ENCODE results near the gene FAM168B. TPM values are rescaled to one million over a fixed set of nuclear protein-coding genes. Genes with fewer than 3 reads are reported as not detected.
A peak's percentile ranks its signal among the peaks of the same experiment; 100 is the strongest.

Gene FAM168B
- total and polyA plus RNA-seq, 10 of the 15 experiments (the other 5 are each of a cell fraction or from before 2014, with no cell fraction given) = 3.5 to 77.3 (median 45.9) TPM

DNA sequence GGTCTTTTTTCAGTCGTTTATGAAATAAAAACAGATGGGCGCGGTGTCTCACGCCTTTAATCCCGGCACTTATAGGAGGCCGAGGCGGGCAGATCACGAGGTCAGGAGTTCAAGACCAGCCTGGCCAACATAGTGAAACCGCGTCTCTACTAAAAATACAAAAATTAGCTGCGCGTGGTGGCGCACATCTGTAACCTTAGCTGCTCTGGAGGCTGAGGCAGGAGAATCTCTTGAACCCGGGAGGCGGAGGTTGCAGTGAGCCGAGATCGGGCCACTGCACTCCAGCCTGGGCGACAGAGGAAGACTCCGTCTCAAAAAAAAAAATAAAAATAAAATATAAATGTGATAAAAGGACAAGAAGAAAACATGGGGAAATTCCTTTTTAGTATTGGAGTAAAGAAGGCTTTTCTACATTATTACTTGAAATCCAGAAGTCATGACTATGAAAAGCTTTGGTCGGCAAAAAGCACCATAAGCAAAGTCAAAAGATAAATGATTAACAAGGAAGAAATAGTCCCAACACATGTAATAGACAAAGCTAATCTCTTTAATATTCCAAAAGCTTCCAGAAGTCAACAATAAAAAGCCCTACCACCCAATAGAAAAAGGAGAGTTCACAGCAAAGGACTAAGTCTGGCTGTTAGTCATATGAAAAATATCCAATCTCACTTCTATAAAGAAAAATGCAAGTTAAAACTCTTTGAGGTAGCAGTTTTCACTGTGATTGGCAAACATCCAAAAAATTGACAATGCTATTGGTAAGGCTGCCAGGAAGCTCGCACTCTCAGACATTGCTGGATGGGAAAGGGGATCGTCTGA lies 1.4 kb upstream of the FAM168B start (continued):
- TF ChIP-seq, protein P1, sequence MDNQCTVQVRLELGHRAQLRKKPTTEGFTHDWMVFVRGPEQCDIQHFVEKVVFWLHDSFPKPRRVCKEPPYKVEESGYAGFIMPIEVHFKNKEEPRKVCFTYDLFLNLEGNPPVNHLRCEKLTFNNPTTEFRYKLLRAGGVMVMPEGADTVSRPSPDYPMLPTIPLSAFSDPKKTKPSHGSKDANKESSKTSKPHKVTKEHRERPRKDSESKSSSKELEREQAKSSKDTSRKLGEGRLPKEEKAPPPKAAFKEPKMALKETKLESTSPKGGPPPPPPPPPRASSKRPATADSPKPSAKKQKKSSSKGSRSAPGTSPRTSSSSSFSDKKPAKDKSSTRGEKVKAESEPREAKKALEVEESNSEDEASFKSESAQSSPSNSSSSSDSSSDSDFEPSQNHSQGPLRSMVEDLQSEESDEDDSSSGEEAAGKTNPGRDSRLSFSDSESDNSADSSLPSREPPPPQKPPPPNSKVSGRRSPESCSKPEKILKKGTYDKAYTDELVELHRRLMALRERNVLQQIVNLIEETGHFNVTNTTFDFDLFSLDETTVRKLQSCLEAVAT (IDR thresholded peaks at IDR 0.05) = peak; percentile 49
- TF ChIP-seq MEF2B (IDR thresholded peaks at IDR 0.05; ENCODE audit: partially characterized antibody, poor library complexity, severe bottlenecking) (no peak), NR2C2 (IDR thresholded peaks at IDR 0.05; ENCODE audit: borderline replicate concordance, control insufficient read depth, insufficient read length, low read depth) (no peak)

DNA sequence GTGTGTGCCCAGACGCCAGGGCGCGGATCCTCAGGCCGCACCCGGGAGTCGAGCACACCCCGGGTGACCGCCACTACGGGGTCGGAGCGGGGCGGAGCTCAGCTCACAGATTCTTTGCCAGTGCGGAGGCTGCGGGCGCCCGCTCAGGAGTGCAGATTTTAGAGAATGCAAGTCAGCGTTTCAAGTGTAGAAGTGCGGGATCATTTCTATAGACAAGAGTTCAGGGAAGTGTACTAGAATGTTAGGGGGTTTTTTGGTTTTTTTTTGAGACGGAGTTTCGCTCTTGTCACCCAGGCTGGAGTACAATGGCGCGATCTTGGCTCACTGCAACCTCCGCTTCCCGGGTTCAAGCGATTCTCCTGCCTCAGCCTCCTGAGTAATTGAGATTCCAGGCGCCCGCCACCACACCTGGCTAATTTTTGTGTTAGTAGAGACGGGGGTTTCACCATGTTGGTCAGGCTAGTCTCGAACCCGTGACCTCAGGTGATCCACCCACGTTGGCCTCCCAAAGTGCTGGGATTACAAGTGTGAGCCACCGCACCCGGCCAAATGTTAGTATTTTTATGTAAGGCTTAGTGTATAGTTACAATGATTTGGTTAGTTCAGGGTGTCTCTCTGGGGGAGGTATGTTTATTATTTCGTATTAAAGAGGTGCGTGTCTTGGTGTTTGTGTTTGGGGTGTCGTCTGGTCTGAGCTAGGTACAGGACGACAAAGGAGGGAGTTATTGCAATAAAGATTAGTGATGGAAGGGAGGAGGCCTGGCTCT lies 619 bp upstream of the FAM168B start:
- Histone ChIP-seq H4K20me1 (ENCODE audit: control insufficient read depth, insufficient read depth) (no peaks in the 10 kb centered on the region), H3K79me2 (ENCODE audit: control insufficient read depth, insufficient read depth, low read length) (peaks cover 38% of the 10 kb centered on the region), H3K4me1 (ENCODE audit: control insufficient read depth, insufficient read depth, low read length) (peaks cover 3% of the 10 kb centered on the region; the same call in 1 of the 2 replicates), H3K4me3 (peak overlapping the region; percentile 90), H3K27ac (ENCODE audit: control insufficient read depth, insufficient read depth) (peak overlapping the region; percentile 89), H3K9ac (ENCODE audit: control insufficient read depth, insufficient read depth, low read length) (peak overlapping the region; percentile 85), H3K36me3 (ENCODE audit: control insufficient read depth in 2 of 2, insufficient read depth in 2 of 2, low read length in 1 of 2) (no peaks in the 10 kb centered on the region), H3K27me3 (replicated peaks in 1 of 2; ENCODE audit: control insufficient read depth in 2 of 2, insufficient read depth in 2 of 2, low read length in 1 of 2) (no peaks in the 10 kb centered on the region), H3K4me2 (ENCODE audit: control insufficient read depth, insufficient read depth) (peak overlapping the region; percentile 77), H3K9me3 (replicated peaks; ENCODE audit: control insufficient read depth, insufficient read depth, low read length) (no peaks in the 10 kb centered on the region), H2AFZ (ENCODE audit: control insufficient read depth, low read depth, low read length) (peak overlapping the region; percentile 79)
- ChIA-PET CTCF (interaction anchor here (1.7 to 3.9 kb wide), 2 partner anchors 11 to 14 kb away, joined by 4 to 31 read pairs; partner anchors contain the start of gene PLEKHB2), SMC1A (ENCODE audit: uncharacterized antibody, unreplicated experiment) (interaction anchor here (1.0 to 5.2 kb wide), 5 partner anchors 10 to 435 kb away, joined by 3 to 34 read pairs (median 4); partner anchors contain the start of gene PLEKHB2), POLR2A (interaction anchor here (0.8 to 2.5 kb wide), 3 partner anchors 10 to 19 kb away, joined by 3 to 45 read pairs (median 16); partner anchors contain the start of gene PLEKHB2), RAD21 (ENCODE audit: unreplicated experiment) (interaction anchor here (0.9 to 2.7 kb wide), 4 partner anchors 10 to 36 kb away, joined by 4 to 18 read pairs (median 4); partner anchors contain the start of gene PLEKHB2)
- intact Hi-C loops (cut with micrococcal nuclease; ENCODE audit: unreplicated experiment) (loop anchor here (10.0 kb wide), 1 partner anchor 401 kb away; the partner anchor contains the start of gene MZT2A), in situ Hi-C loops (cut with MboI) (no loop called here)
- DNase-seq (ENCODE audit: low read depth, low spot score) (peak; percentile 15), FAIRE-seq (no peak), ATAC-seq (peak; percentile 80)
- TSS peak; percentile 100 for BruUV-seq (replicated peaks)
- 10% methylated on average over 37 of the region's 37 CpGs for WGBS (ENCODE audit: insufficient coverage, insufficient replicate concordance, low lambda C conversion rate, missing lambda C conversion rate)
- TF ChIP-seq, protein P2, sequence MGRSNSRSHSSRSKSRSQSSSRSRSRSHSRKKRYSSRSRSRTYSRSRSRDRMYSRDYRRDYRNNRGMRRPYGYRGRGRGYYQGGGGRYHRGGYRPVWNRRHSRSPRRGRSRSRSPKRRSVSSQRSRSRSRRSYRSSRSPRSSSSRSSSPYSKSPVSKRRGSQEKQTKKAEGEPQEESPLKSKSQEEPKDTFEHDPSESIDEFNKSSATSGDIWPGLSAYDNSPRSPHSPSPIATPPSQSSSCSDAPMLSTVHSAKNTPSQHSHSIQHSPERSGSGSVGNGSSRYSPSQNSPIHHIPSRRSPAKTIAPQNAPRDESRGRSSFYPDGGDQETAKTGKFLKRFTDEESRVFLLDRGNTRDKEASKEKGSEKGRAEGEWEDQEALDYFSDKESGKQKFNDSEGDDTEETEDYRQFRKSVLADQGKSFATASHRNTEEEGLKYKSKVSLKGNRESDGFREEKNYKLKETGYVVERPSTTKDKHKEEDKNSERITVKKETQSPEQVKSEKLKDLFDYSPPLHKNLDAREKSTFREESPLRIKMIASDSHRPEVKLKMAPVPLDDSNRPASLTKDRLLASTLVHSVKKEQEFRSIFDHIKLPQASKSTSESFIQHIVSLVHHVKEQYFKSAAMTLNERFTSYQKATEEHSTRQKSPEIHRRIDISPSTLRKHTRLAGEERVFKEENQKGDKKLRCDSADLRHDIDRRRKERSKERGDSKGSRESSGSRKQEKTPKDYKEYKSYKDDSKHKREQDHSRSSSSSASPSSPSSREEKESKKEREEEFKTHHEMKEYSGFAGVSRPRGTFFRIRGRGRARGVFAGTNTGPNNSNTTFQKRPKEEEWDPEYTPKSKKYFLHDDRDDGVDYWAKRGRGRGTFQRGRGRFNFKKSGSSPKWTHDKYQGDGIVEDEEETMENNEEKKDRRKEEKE (IDR thresholded peaks at IDR 0.05) = no peak
- TF ChIP-seq, protein P3, sequence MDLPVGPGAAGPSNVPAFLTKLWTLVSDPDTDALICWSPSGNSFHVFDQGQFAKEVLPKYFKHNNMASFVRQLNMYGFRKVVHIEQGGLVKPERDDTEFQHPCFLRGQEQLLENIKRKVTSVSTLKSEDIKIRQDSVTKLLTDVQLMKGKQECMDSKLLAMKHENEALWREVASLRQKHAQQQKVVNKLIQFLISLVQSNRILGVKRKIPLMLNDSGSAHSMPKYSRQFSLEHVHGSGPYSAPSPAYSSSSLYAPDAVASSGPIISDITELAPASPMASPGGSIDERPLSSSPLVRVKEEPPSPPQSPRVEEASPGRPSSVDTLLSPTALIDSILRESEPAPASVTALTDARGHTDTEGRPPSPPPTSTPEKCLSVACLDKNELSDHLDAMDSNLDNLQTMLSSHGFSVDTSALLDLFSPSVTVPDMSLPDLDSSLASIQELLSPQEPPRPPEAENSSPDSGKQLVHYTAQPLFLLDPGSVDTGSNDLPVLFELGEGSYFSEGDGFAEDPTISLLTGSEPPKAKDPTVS (IDR thresholded peaks at IDR 0.05; ENCODE audit: low read depth, low read length) = no peak
- no peak for TF ChIP-seq RB1 (IDR thresholded peaks at IDR 0.05; ENCODE audit: borderline replicate concordance)
- TF ChIP-seq, protein P4, sequence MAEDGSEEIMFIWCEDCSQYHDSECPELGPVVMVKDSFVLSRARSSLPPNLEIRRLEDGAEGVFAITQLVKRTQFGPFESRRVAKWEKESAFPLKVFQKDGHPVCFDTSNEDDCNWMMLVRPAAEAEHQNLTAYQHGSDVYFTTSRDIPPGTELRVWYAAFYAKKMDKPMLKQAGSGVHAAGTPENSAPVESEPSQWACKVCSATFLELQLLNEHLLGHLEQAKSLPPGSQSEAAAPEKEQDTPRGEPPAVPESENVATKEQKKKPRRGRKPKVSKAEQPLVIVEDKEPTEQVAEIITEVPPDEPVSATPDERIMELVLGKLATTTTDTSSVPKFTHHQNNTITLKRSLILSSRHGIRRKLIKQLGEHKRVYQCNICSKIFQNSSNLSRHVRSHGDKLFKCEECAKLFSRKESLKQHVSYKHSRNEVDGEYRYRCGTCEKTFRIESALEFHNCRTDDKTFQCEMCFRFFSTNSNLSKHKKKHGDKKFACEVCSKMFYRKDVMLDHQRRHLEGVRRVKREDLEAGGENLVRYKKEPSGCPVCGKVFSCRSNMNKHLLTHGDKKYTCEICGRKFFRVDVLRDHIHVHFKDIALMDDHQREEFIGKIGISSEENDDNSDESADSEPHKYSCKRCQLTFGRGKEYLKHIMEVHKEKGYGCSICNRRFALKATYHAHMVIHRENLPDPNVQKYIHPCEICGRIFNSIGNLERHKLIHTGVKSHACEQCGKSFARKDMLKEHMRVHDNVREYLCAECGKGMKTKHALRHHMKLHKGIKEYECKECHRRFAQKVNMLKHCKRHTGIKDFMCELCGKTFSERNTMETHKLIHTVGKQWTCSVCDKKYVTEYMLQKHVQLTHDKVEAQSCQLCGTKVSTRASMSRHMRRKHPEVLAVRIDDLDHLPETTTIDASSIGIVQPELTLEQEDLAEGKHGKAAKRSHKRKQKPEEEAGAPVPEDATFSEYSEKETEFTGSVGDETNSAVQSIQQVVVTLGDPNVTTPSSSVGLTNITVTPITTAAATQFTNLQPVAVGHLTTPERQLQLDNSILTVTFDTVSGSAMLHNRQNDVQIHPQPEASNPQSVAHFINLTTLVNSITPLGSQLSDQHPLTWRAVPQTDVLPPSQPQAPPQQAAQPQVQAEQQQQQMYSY (CRISPR knock-in tag; IDR thresholded peaks at IDR 0.05) = no peak
